A549 (cell line): ENCODE measurements around the gene BCL11B. TPM values are rescaled to one million over a fixed set of nuclear protein-coding genes. Genes with fewer than 3 reads are reported as not detected.

Experiments used
- ATAC-seq, 2 experiments: fragments of 200-7000 bp in 1 of 2; fragments of >200 bp in 1 of 2; cut with Nextera tagmentation in 1 of 2; cut with Tn5 transposase in 1 of 2; 3 replicates each; pipeline versions ENCODE4 v1.8.0 to v1.9.1; 2018 to 2020; ENCODE audit warnings: mild to moderate bottlenecking in 1 of 2, moderate library complexity in 1 of 2
- CTCF ChIA-PET: fragments of 300-600 bp; sonication (Branson Sonifier 250); formaldehyde crosslinking; extraction: SDS; loops from one replicate; lab custom pipeline; 2021; ENCODE audit warnings: antibody characterized with exemption, inconsistent platforms; lab: Yijun Ruan, JAX
- POLR2A ChIA-PET: fragments of 350-600 bp; formaldehyde crosslinking; extraction: SDS; loops from one replicate; lab custom pipeline; 2021; ENCODE audit warnings: antibody characterized with exemption, inconsistent platforms; lab: Yijun Ruan, JAX
- DNase-seq, 2 experiments: peaks; one replicate each; pipeline versions ENCODE4 v3.0.0 to v3.0.0-alpha.2; 2011 to 2016; ENCODE audit warnings: low read depth in 1 of 2, low spot score in 1 of 2
- FAIRE-seq: peaks from 2 replicates; lab custom pipeline; 2011; peaks lifted over from hg19 to GRCh38; lab: Jason Lieb, UNC
- H3K27ac ChIP-seq, 2 experiments: fragments of >200 bp; sonication (Bioruptor Twin); formaldehyde crosslinking; 3 replicates each; pipeline ENCODE4 v1.5.1; 2016 to 2017
- H3K4me1 ChIP-seq: fragments of >200 bp; sonication (Bioruptor Twin); formaldehyde crosslinking; 3 replicates; pipeline ENCODE4 v1.6.1; 2016
- H3K4me2 ChIP-seq: fragments of >200 bp; sonication (Bioruptor Twin); formaldehyde crosslinking; 3 replicates; pipeline ENCODE4 v1.6.1; 2016
- H3K4me3 ChIP-seq: fragments of >200 bp; sonication (Bioruptor Twin); formaldehyde crosslinking; 3 replicates; pipeline ENCODE4 v1.5.1; 2016
- H3K9me3 ChIP-seq: fragments of >200 bp; sonication (Bioruptor Twin); formaldehyde crosslinking; 3 replicates; pipeline ENCODE4 v1.6.1; 2016
- BCL3 ChIP-seq: fragments of >200 bp; sonication (Bioruptor Twin); formaldehyde crosslinking; IDR thresholded peaks from 3 replicates; pipeline ENCODE4 v1.6.1; 2016
- CBX2 ChIP-seq: fragments of 200-600 bp; sonication (generic); IDR thresholded peaks from 2 replicates; pipeline ENCODE4 v1.6.1; 2016; ENCODE audit warnings: low read depth, mild to moderate bottlenecking, borderline replicate concordance
- CHD2 ChIP-seq: fragments of 150-350 bp; IDR thresholded peaks from 2 replicates; pipeline ENCODE4 v1.6.1; 2014; ENCODE audit warnings: low read length; ENCODE audit not compliant: partially characterized antibody
- EHF ChIP-seq: fragments of 250-450 bp; sonication (Bioruptor Pico); IDR thresholded peaks from 2 replicates; pipeline ENCODE4 v1.5.0; 2020; ENCODE audit warnings: mild to moderate bottlenecking
- EP300 ChIP-seq, 2 experiments: fragments of >200 bp; sonication (Bioruptor Twin); formaldehyde crosslinking; IDR thresholded peaks; 2 replicates in 1 of 2; 3 replicates in 1 of 2; pipeline ENCODE4 v1.6.1; 2016 to 2017
- FOSB ChIP-seq: fragments of 250-450 bp; sonication (Bioruptor Pico); IDR thresholded peaks from 2 replicates; pipeline ENCODE4 v1.5.0; 2020; ENCODE audit warnings: mild to moderate bottlenecking, moderate library complexity
- HES2 ChIP-seq: fragments of >200 bp; sonication (Bioruptor Twin); formaldehyde crosslinking; IDR thresholded peaks from 2 replicates; pipeline ENCODE4 v1.6.1; 2016
- HOXA7 ChIP-seq: fragments of 250-450 bp; sonication (Bioruptor Pico); IDR thresholded peaks from 2 replicates; pipeline ENCODE4 v1.5.0; 2020; ENCODE audit warnings: mild to moderate bottlenecking, moderate library complexity
- HOXB13 ChIP-seq: fragments of 250-450 bp; sonication (Bioruptor Pico); IDR thresholded peaks from 2 replicates; pipeline ENCODE4 v1.5.0; 2020; ENCODE audit warnings: low read depth, mild to moderate bottlenecking, moderate library complexity
- HOXB5 ChIP-seq: fragments of 250-450 bp; sonication (Bioruptor Pico); IDR thresholded peaks from 2 replicates; pipeline ENCODE4 v1.5.0; 2020; ENCODE audit warnings: mild to moderate bottlenecking, moderate library complexity
- JUN ChIP-seq, 2 experiments: fragments of >200 bp; sonication (Bioruptor Twin); formaldehyde crosslinking; IDR thresholded peaks; 2 replicates in 1 of 2; 3 replicates in 1 of 2; pipeline ENCODE4 v1.6.1; 2016 to 2017
- KDM1A ChIP-seq: fragments of 200-600 bp; sonication (generic); IDR thresholded peaks from 2 replicates; pipeline ENCODE4 v1.6.1; 2016; ENCODE audit warnings: low read depth, mild to moderate bottlenecking
- MAX ChIP-seq: IDR thresholded peaks from 2 replicates; pipeline ENCODE4 v1.6.1; 2012
- MYC ChIP-seq: IDR thresholded peaks from 2 replicates; pipeline ENCODE4 v1.6.1; 2012; ENCODE audit warnings: mild to moderate bottlenecking, inconsistent platforms, low read length, improper control_type of control experiment, borderline replicate concordance
- NFE2L2 ChIP-seq: fragments of 150-350 bp; conservative IDR thresholded peaks from 2 replicates; pipeline ENCODE4 v1.6.1; 2014; ENCODE audit warnings: low read length
- POLR2AphosphoS2 ChIP-seq: conservative IDR thresholded peaks from 2 replicates; pipeline ENCODE4 v1.6.1; 2012; ENCODE audit warnings: low read length, improper control_type of control experiment, inconsistent platforms
- REST ChIP-seq: fragments of 200-600 bp; sonication (generic); IDR thresholded peaks from 2 replicates; pipeline ENCODE4 v1.6.1; 2016; ENCODE audit warnings: antibody characterized with exemption, mild to moderate bottlenecking, moderate library complexity
- RNF2 ChIP-seq: fragments of 200-600 bp; sonication (generic); IDR thresholded peaks from 2 replicates; pipeline ENCODE4 v1.6.1; 2016; ENCODE audit warnings: low read depth, mild to moderate bottlenecking, antibody characterized with exemption, moderate library complexity, borderline replicate concordance
- SMC3 ChIP-seq: fragments of >200 bp; sonication (Bioruptor Twin); formaldehyde crosslinking; IDR thresholded peaks from 3 replicates; pipeline ENCODE4 v1.6.1; 2018; ENCODE audit warnings: inconsistent platforms
- TP53 ChIP-seq: fragments of 250-450 bp; sonication (Bioruptor Pico); IDR thresholded peaks from 2 replicates; pipeline ENCODE4 v1.5.0; 2021; ENCODE audit warnings: mild to moderate bottlenecking, moderate library complexity
- ZC3H11A ChIP-seq: fragments of 450-650 bp; IDR thresholded peaks from 2 replicates; pipeline ENCODE4 v1.6.1; 2014; ENCODE audit warnings: antibody characterized with exemption, mild to moderate bottlenecking
- ZFP36 ChIP-seq: fragments of 450-650 bp; IDR thresholded peaks from 2 replicates; pipeline ENCODE4 v1.6.1; 2014; ENCODE audit warnings: borderline replicate concordance; ENCODE audit not compliant: partially characterized antibody
- ZSCAN20 ChIP-seq: fragments of 250-450 bp; sonication (Bioruptor Pico); IDR thresholded peaks from 2 replicates; pipeline ENCODE4 v1.8.0; 2022; ENCODE audit warnings: mild to moderate bottlenecking, moderate library complexity
- WGBS: methylation state at CpG from one replicate; pipeline ENCODE4 v1.1.6; 2017; ENCODE audit errors: missing lambda C conversion rate; 5-methylcytosine and 5-hydroxymethylcytosine counted together
- polyA plus RNA-seq, 4 experiments: library from polyadenylated mRNA; depleted of rRNA in 3 of 4; stranded (reverse); fragments of >200 nt; fragmentation: RNase III in 1 of 4; extraction: RNeasy Plus Mini Kit Qiagen cat#74134 plus additional on column Dnase treatment in 1 of 4; gene quantifications; 2 replicates in 3 of 4; 3 replicates in 1 of 4; pipeline ENCODE4 v1.2.3, GENCODE V29; 2011 to 2017

BCL11B gene
- polyA plus RNA-seq, 2 of the 4 experiments (the other 2 are of a cell fraction): 0.43 to 0.49 TPM

- no peak overlapping the region for H3K4me3 ChIP-seq
- no peak for DNase-seq
- CTCF ChIA-PET: interaction anchor here (1.1 kb wide), 1 partner anchor 258 kb away, joined by 3 read pairs; no protein-coding TSS in a partner anchor
- FAIRE-seq: no peak
- POLR2A ChIA-PET: no interaction called here
- H3K27ac ChIP-seq: no peak overlapping the region
- ATAC-seq: no peak; a peak in 1 of 6 replicates
- H3K9me3 ChIP-seq: no peaks in the 10 kb centered on the region
- no peaks in the 10 kb centered on the region for H3K4me1 ChIP-seq
- 28% methylated on average over 7 of the region's 7 CpGs for WGBS
- H3K4me2 ChIP-seq: no peak overlapping the region
- TF ChIP-seq POLR2AphosphoS2: no peak
- no peak for TF ChIP-seq EP300 (IDR thresholded peaks at IDR 0.05)
- no peak for TF ChIP-seq FOSB
- TF ChIP-seq, all 56 proteins: peak for 0
These were observed 113.3 kb downstream of the BCL11B start for GRCh38 chr14:99158646-99159165.

- WGBS: 44% methylated on average over 4 of the region's 4 CpGs
- Histone ChIP-seq H3K4me1 (no peaks in the 10 kb centered on the region), H3K4me2 (no peak overlapping the region), H3K9me3 (no peaks in the 10 kb centered on the region), H3K4me3 (no peak overlapping the region), H3K27ac (no peak overlapping the region)
- peak in 1 of 2 experiments; percentile 6 for DNase-seq
- ChIA-PET CTCF (no interaction called here), POLR2A (no interaction called here)
- FAIRE-seq: no peak
- no peak for ATAC-seq
- TF ChIP-seq SMC3 (no peak), REST (no peak), HOXA7 (CRISPR knock-in tag) (no peak), EP300 (IDR thresholded peaks at IDR 0.05) (no peak), CHD2 (no peak)
These were observed 113.8 kb downstream of the BCL11B start for GRCh38 chr14:99158150-99158549.

- FAIRE-seq: no peak
- Histone ChIP-seq H3K4me3 (no peak overlapping the region), H3K4me2 (no peak overlapping the region), H3K9me3 (no peaks in the 10 kb centered on the region), H3K4me1 (no peaks in the 10 kb centered on the region), H3K27ac (no peak overlapping the region)
- ChIA-PET POLR2A (no interaction called here), CTCF (no interaction called here)
- TF ChIP-seq HES2 (no peak), EHF (CRISPR knock-in tag) (no peak), KDM1A (no peak), RNF2 (no peak), ZFP36 (no peak), BCL3 (no peak), SMC3 (no peak), MAX (no peak), CHD2 (no peak), MYC (no peak), POLR2AphosphoS2 (no peak), ZC3H11A (no peak), HOXB5 (CRISPR knock-in tag) (no peak), CBX2 (no peak), EP300 (IDR thresholded peaks at IDR 0.05) (no peak), TP53 (no peak), JUN (IDR thresholded peaks at IDR 0.05) (no peak), NFE2L2 (no peak), HOXB13 (CRISPR knock-in tag) (no peak), ZSCAN20 (CRISPR knock-in tag) (no peak)
- 64% methylated on average over 8 of the region's 8 CpGs for WGBS
- no peak for ATAC-seq
- DNase-seq: no peak
These were observed 114.3 kb downstream of the BCL11B start for GRCh38 chr14:99157676-99158075.
